Measurements from ENCODE around the gene TMEM163. TPM values are rescaled to one million over a fixed set of nuclear protein-coding genes. Genes with fewer than 3 reads are reported as not detected.
"Not testable (repeated sequence)": the region's sequence is repeated elsewhere in the genome, so short reads cannot be mapped to it uniquely, and the experiment has no call there.

The TMEM163 gene
- total RNA-seq, 2 donors from 2014 or later = 0.12 TPM

- no peaks in the 10 kb centered on the region for H3K4me1 Mint-ChIP-seq (ENCODE audit: low read depth)
- no peak overlapping the region for H3K27ac Mint-ChIP-seq
- no peaks in the 10 kb centered on the region for H3K9me3 Mint-ChIP-seq
- no peak for DNase-seq
- peaks cover 14% of the 10 kb centered on the region for H3K27me3 Mint-ChIP-seq (ENCODE audit: low read depth)
- no peak for ATAC-seq (replicated peaks in 1 of 2)
- H3K4me3 Mint-ChIP-seq = no peak overlapping the region
- peaks cover 0 to 2% of the 10 kb centered on the region in 2 donors for H3K36me3 Mint-ChIP-seq (ENCODE audit: insufficient read depth in 2 of 2)
Observed at GRCh38 chr2:134603966-134604365, 114.8 kb downstream of the TMEM163 start.

GRCh38 chr2:134602666-134603065 lies 116.1 kb downstream of the TMEM163 start:
- Mint-ChIP-seq H3K4me3 (no peak overlapping the region), H3K27ac (no peak overlapping the region), H3K4me1 (ENCODE audit: low read depth) (no peaks in the 10 kb centered on the region), H3K36me3 (ENCODE audit: insufficient read depth in 2 of 2) (peaks cover 0 to 2% of the 10 kb centered on the region in 2 donors), H3K27me3 (ENCODE audit: low read depth) (peaks cover 14% of the 10 kb centered on the region), H3K9me3 (no peaks in the 10 kb centered on the region)
- ATAC-seq (replicated peaks in 1 of 2) (no peak), DNase-seq (no peak)

- no peak overlapping the region for H3K4me3 Mint-ChIP-seq
- ATAC-seq (replicated peaks in 1 of 2) = no peak
- no peaks in the 10 kb centered on the region for H3K4me1 Mint-ChIP-seq (ENCODE audit: low read depth)
- no peak overlapping the region for H3K27ac Mint-ChIP-seq
- no peaks in the 10 kb centered on the region for H3K9me3 Mint-ChIP-seq
- no peak for DNase-seq
- H3K36me3 Mint-ChIP-seq (ENCODE audit: insufficient read depth in 2 of 2) = peaks cover 0 to 2% of the 10 kb centered on the region in 2 donors
- peaks cover 11% of the 10 kb centered on the region for H3K27me3 Mint-ChIP-seq (ENCODE audit: low read depth)
Observed at GRCh38 chr2:134601264-134601663, 117.5 kb downstream of the TMEM163 start.

- peaks cover 0 to 2% of the 10 kb centered on the region in 2 donors for H3K36me3 Mint-ChIP-seq (ENCODE audit: insufficient read depth in 2 of 2)
- H3K27ac Mint-ChIP-seq = no peak overlapping the region
- no peak overlapping the region for H3K4me3 Mint-ChIP-seq
- DNase-seq (no peak), ATAC-seq (replicated peaks in 1 of 2) (no peak)
- H3K9me3 Mint-ChIP-seq = no peaks in the 10 kb centered on the region
- peaks cover 9% of the 10 kb centered on the region for H3K27me3 Mint-ChIP-seq (ENCODE audit: low read depth)
- no peaks in the 10 kb centered on the region for H3K4me1 Mint-ChIP-seq (ENCODE audit: low read depth)
Observed at GRCh38 chr2:134600208-134600607, 118.6 kb downstream of the TMEM163 start.

GRCh38 chr2:134599236-134599635 lies 119.6 kb downstream of the TMEM163 start:
- DNase-seq (no peak), ATAC-seq (replicated peaks in 1 of 2) (no peak)
- Mint-ChIP-seq H3K9me3 (no peaks in the 10 kb centered on the region), H3K4me1 (ENCODE audit: low read depth) (no peaks in the 10 kb centered on the region), H3K4me3 (no peak overlapping the region), H3K27me3 (ENCODE audit: low read depth) (peaks cover 9% of the 10 kb centered on the region), H3K36me3 (ENCODE audit: insufficient read depth in 2 of 2) (peaks cover 0 to 2% of the 10 kb centered on the region in 2 donors), H3K27ac (no peak overlapping the region)

- peaks cover 7 to 10% of the 10 kb centered on the region in 2 donors for H3K9me3 Mint-ChIP-seq
- H3K4me3 Mint-ChIP-seq = no peak overlapping the region
- H3K27me3 Mint-ChIP-seq (ENCODE audit: low read depth) = no peaks in the 10 kb centered on the region
- ATAC-seq (replicated peaks in 1 of 2) = no peak
- peaks cover 6 to 15% of the 10 kb centered on the region in 2 donors for H3K36me3 Mint-ChIP-seq (ENCODE audit: insufficient read depth in 2 of 2)
- no peaks in the 10 kb centered on the region for H3K4me1 Mint-ChIP-seq (ENCODE audit: low read depth)
- DNase-seq = no peak
- no peak overlapping the region for H3K27ac Mint-ChIP-seq
Observed at GRCh38 chr2:134594399-134594798, 124.4 kb downstream of the TMEM163 start.

GRCh38 chr2:134593519-134593918 lies 125.3 kb downstream of the TMEM163 start:
- H3K4me3 Mint-ChIP-seq = no peak overlapping the region
- ATAC-seq (replicated peaks in 1 of 2) (no peak), DNase-seq (no peak)
- H3K36me3 Mint-ChIP-seq (ENCODE audit: insufficient read depth in 2 of 2) = peaks cover 8 to 18% of the 10 kb centered on the region in 2 donors
- H3K9me3 Mint-ChIP-seq = peaks cover 11 to 12% of the 10 kb centered on the region in 2 donors
- H3K4me1 Mint-ChIP-seq (ENCODE audit: low read depth) = no peaks in the 10 kb centered on the region
- H3K27me3 Mint-ChIP-seq (ENCODE audit: low read depth) = no peaks in the 10 kb centered on the region
- H3K27ac Mint-ChIP-seq = no peak overlapping the region

GRCh38 chr2:134592377-134592776 lies 126.4 kb downstream of the TMEM163 start:
- no peak overlapping the region for H3K4me3 Mint-ChIP-seq
- no peaks in the 10 kb centered on the region for H3K27me3 Mint-ChIP-seq (ENCODE audit: low read depth)
- H3K4me1 Mint-ChIP-seq (ENCODE audit: low read depth) = no peaks in the 10 kb centered on the region
- peaks cover 8 to 20% of the 10 kb centered on the region in 2 donors for H3K36me3 Mint-ChIP-seq (ENCODE audit: insufficient read depth in 2 of 2)
- DNase-seq (no peak), ATAC-seq (replicated peaks in 1 of 2) (no peak)
- H3K9me3 Mint-ChIP-seq = peaks cover 15 to 16% of the 10 kb centered on the region in 2 donors
- no peak overlapping the region for H3K27ac Mint-ChIP-seq

- ATAC-seq (replicated peaks in 1 of 2) = no peak
- DNase-seq = no peak
- Mint-ChIP-seq H3K27me3 (ENCODE audit: low read depth) (no peaks in the 10 kb centered on the region), H3K9me3 (peaks cover 15 to 16% of the 10 kb centered on the region in 2 donors), H3K4me3 (no peak overlapping the region), H3K36me3 (ENCODE audit: insufficient read depth in 2 of 2) (peaks cover 8 to 20% of the 10 kb centered on the region in 2 donors), H3K27ac (no peak overlapping the region), H3K4me1 (ENCODE audit: low read depth) (no peaks in the 10 kb centered on the region)
Observed at GRCh38 chr2:134591526-134591925, 127.3 kb downstream of the TMEM163 start.

GRCh38 chr2:134590679-134591078 lies 128.1 kb downstream of the TMEM163 start:
- Mint-ChIP-seq H3K4me3 (no peak overlapping the region), H3K27me3 (ENCODE audit: low read depth) (no peaks in the 10 kb centered on the region), H3K4me1 (ENCODE audit: low read depth) (no peaks in the 10 kb centered on the region), H3K27ac (no peak overlapping the region), H3K36me3 (ENCODE audit: insufficient read depth in 2 of 2) (peaks cover 8 to 20% of the 10 kb centered on the region in 2 donors), H3K9me3 (peaks cover 15 to 16% of the 10 kb centered on the region in 2 donors)
- DNase-seq (no peak), ATAC-seq (replicated peaks in 1 of 2) (no peak)

- H3K4me1 Mint-ChIP-seq (ENCODE audit: low read depth); H3K27me3 Mint-ChIP-seq (ENCODE audit: low read depth); ATAC-seq (replicated peaks in 1 of 2); H3K4me3 Mint-ChIP-seq; DNase-seq; H3K27ac Mint-ChIP-seq: not testable (repeated sequence)
- Mint-ChIP-seq H3K9me3 (peaks cover 15 to 16% of the 10 kb centered on the region in 2 donors), H3K36me3 (ENCODE audit: insufficient read depth in 2 of 2) (peaks cover 8 to 20% of the 10 kb centered on the region in 2 donors)
Observed at GRCh38 chr2:134589171-134590083, 129.4 kb downstream of the TMEM163 start.

GRCh38 chr2:134588556-134588955 lies 130.2 kb downstream of the TMEM163 start:
- no peak overlapping the region for H3K4me3 Mint-ChIP-seq
- H3K4me1 Mint-ChIP-seq (ENCODE audit: low read depth) = no peaks in the 10 kb centered on the region
- no peak overlapping the region for H3K27ac Mint-ChIP-seq
- H3K9me3 Mint-ChIP-seq = peaks cover 15 to 16% of the 10 kb centered on the region in 2 donors
- peaks cover 8 to 20% of the 10 kb centered on the region in 2 donors for H3K36me3 Mint-ChIP-seq (ENCODE audit: insufficient read depth in 2 of 2)
- no peak for ATAC-seq (replicated peaks in 1 of 2)
- DNase-seq = no peak
- no peaks in the 10 kb centered on the region for H3K27me3 Mint-ChIP-seq (ENCODE audit: low read depth)

- no peak overlapping the region for H3K4me3 Mint-ChIP-seq
- H3K27me3 Mint-ChIP-seq (ENCODE audit: low read depth) = no peaks in the 10 kb centered on the region
- H3K36me3 Mint-ChIP-seq (ENCODE audit: insufficient read depth in 2 of 2) = peaks cover 6 to 19% of the 10 kb centered on the region in 2 donors
- peaks cover 14% of the 10 kb centered on the region for H3K4me1 Mint-ChIP-seq (ENCODE audit: low read depth)
- H3K27ac Mint-ChIP-seq = no peak overlapping the region
- ATAC-seq (replicated peaks in 1 of 2) (no peak), DNase-seq (no peak)
- peaks cover 14 to 16% of the 10 kb centered on the region in 2 donors for H3K9me3 Mint-ChIP-seq
Observed at GRCh38 chr2:134586326-134586965, 132.4 kb downstream of the TMEM163 start.

All from activated T-cell treated with anti-CD3 and anti-CD28 coated beads, Interleukin-2, amount 50 U/mL, for 72 hours (primary cell).